Lower lobe of right lung (tissue), 2 donors: ENCODE measurements around the gene APBB1. TPM values are rescaled to one million over a fixed set of nuclear protein-coding genes. Genes with fewer than 3 reads are reported as not detected.
A peak's percentile ranks its signal among the peaks of the same experiment; 100 is the strongest.

ENCODE experiments used
- ATAC-seq, 2 donors: fragments of 200-7000 bp; cut with Tn5 transposase; one replicate each; pipeline ENCODE4 v1.9.1; 2020 to 2022; ENCODE audit warnings: mild to moderate bottlenecking in 2 of 2, moderate library complexity in 2 of 2
- DNase-seq: peaks from one replicate; pipeline ENCODE4 v3.0.0-alpha.2; 2020
- H3K27ac ChIP-seq: fragments of 200-600 bp; one replicate; pipeline ENCODE4 v1.8.0; 2022
- H3K27me3 ChIP-seq: fragments of 200-600 bp; one replicate; pipeline ENCODE4 v1.8.0; 2022; ENCODE audit warnings: low read depth
- H3K36me3 ChIP-seq: fragments of 200-600 bp; one replicate; pipeline ENCODE4 v1.8.0; 2022; ENCODE audit warnings: mild to moderate bottlenecking
- H3K4me1 ChIP-seq: fragments of 200-600 bp; one replicate; pipeline ENCODE4 v1.8.0; 2022
- H3K4me3 ChIP-seq: fragments of 200-600 bp; one replicate; pipeline ENCODE4 v1.8.0; 2022; ENCODE audit warnings: mild to moderate bottlenecking
- H3K9me3 ChIP-seq: fragments of 200-600 bp; one replicate; pipeline ENCODE4 v1.8.0; 2022
- CTCF ChIP-seq: fragments of 200-600 bp; IDR thresholded peaks from one replicate; pipeline ENCODE4 v1.8.0; 2022; ENCODE audit warnings: antibody characterized with exemption, mild to moderate bottlenecking
- intact Hi-C: fragments of 100-400 bp; cut with DNase I; formaldehyde crosslinking; loops from one replicate; pipeline ENCODE4 v1.11.0; 2022
- total RNA-seq: library from RNA; stranded (reverse); fragmentation: NEBNext Ultra II Directional; extraction: Animal tissue kit (Norgen Biotek cat#: 25700); gene quantifications from one replicate; pipeline ENCODE4 v1.2.1, GENCODE V29; 2021
- donor health status: DM: no; HTN: yes; CAD: no; lungs with severe emphysema.

Gene APBB1
- total RNA-seq, 1 donor from 2014 or later = 37.2 TPM

GRCh38 chr11:6362873-6363678, 55.8 kb downstream of the APBB1 start:
- intact Hi-C loops = no loop called here
- Histone ChIP-seq H3K36me3 (no peaks in the 10 kb centered on the region), H3K9me3 (no peaks in the 10 kb centered on the region), H3K4me1 (no peaks in the 10 kb centered on the region), H3K4me3 (no peak overlapping the region), H3K27ac (peak overlapping the region; percentile 31), H3K27me3 (no peaks in the 10 kb centered on the region)
- DNase-seq (peak; percentile 81), ATAC-seq (peak; percentile 95 to 96)
- TF ChIP-seq CTCF = peak; percentile 92

- Histone ChIP-seq H3K27ac (no peak overlapping the region), H3K36me3 (no peaks in the 10 kb centered on the region), H3K27me3 (no peaks in the 10 kb centered on the region), H3K4me3 (no peak overlapping the region), H3K9me3 (no peaks in the 10 kb centered on the region), H3K4me1 (no peaks in the 10 kb centered on the region)
- ATAC-seq (peak; percentile 71 to 84), DNase-seq (peak; percentile 60)
- intact Hi-C loops = no loop called here
- TF ChIP-seq CTCF = no peak
Observed at GRCh38 chr11:6362185-6362872, 56.6 kb downstream of the APBB1 start.

- Histone ChIP-seq H3K36me3 (no peaks in the 10 kb centered on the region), H3K9me3 (no peaks in the 10 kb centered on the region), H3K27me3 (no peaks in the 10 kb centered on the region), H3K4me1 (no peaks in the 10 kb centered on the region), H3K27ac (no peak overlapping the region), H3K4me3 (no peak overlapping the region)
- DNase-seq = no peak
- intact Hi-C loops = no loop called here
- no peak for ATAC-seq
- no peak for TF ChIP-seq CTCF
Observed at GRCh38 chr11:6360183-6360582, 58.7 kb downstream of the APBB1 start.

DNA sequence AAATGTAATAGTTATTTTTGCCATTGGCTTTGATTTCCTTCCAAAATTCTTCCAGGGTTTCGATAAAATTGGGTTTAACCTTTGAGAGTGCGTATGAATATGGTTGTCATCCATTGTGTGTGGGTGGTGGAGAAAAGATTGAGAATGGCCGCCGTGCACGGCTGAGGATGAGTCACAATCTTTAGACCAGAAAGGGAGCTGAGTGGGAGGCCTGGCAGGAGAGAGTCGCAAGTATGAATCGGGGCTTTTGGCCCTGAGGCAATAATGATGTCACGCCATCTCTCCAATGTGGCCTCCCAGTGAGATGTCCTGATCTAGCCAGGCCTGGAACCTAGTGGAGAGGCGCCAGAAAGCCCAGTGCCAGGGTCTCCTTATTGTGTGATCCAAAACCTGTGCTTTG, 61.7 kb downstream of the APBB1 start:
- Histone ChIP-seq H3K9me3 (no peaks in the 10 kb centered on the region), H3K36me3 (no peaks in the 10 kb centered on the region), H3K4me3 (no peak overlapping the region), H3K27ac (no peak overlapping the region), H3K4me1 (no peaks in the 10 kb centered on the region), H3K27me3 (no peaks in the 10 kb centered on the region)
- DNase-seq (no peak), ATAC-seq (peak; percentile 32 to 39)
- intact Hi-C loops = loop anchor here (10.0 kb wide), 1 partner anchor 332 kb away; no protein-coding TSS in a partner anchor
- no peak for TF ChIP-seq CTCF

- Histone ChIP-seq H3K9me3 (no peaks in the 10 kb centered on the region), H3K4me1 (no peaks in the 10 kb centered on the region), H3K36me3 (no peaks in the 10 kb centered on the region), H3K27ac (no peak overlapping the region), H3K4me3 (no peak overlapping the region), H3K27me3 (no peaks in the 10 kb centered on the region)
- ATAC-seq = peak in 1 of 2 donors; percentile 57
- intact Hi-C loops = loop anchor here (10.0 kb wide), 1 partner anchor 332 kb away; no protein-coding TSS in a partner anchor
- TF ChIP-seq CTCF = no peak
- DNase-seq = no peak
Observed at GRCh38 chr11:6356503-6357055, 62.3 kb downstream of the APBB1 start.
